Superior temporal gyrus (tissue), 1 donor: Measurements from ENCODE around the gene ASCC3.

Experiments
- DNase-seq: peaks from one replicate; pipeline ENCODE4 v3.0.0-alpha.2; 2016; ENCODE audit errors: extremely low spot score

Gene ASCC3

DNA sequence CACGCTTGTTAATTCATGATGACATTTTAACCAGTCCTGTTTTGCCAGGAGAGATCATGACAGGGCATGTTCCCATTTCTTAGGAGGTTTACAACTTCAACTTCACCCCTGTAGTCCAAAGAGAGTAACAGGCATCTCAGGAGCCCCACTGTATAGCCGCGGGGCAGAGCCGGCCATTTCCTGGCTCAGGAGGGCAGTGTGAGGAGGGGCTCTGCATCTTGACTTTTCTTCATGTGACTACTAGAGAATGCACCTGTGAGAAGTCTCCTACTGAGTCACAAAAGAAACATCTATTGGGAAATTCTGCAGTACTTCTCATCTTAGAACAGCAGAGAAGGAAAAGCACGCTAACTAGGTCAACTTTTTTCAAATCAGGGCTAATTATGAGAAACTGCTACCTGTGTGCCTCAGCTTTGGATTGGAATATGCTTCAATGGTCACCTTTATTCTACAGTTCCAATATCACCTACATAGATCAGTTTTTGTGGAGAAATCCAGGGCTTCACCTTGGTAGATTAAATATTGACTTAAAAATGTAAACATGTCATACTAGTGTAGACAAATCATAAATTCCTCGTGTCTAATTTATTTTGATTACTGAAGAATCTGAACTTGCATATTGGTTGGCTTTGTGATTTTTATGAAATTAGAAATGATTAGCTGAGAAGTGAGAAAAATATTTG lies 387.8 kb downstream of the ASCC3 start:
- DNase-seq, result no peak

DNA sequence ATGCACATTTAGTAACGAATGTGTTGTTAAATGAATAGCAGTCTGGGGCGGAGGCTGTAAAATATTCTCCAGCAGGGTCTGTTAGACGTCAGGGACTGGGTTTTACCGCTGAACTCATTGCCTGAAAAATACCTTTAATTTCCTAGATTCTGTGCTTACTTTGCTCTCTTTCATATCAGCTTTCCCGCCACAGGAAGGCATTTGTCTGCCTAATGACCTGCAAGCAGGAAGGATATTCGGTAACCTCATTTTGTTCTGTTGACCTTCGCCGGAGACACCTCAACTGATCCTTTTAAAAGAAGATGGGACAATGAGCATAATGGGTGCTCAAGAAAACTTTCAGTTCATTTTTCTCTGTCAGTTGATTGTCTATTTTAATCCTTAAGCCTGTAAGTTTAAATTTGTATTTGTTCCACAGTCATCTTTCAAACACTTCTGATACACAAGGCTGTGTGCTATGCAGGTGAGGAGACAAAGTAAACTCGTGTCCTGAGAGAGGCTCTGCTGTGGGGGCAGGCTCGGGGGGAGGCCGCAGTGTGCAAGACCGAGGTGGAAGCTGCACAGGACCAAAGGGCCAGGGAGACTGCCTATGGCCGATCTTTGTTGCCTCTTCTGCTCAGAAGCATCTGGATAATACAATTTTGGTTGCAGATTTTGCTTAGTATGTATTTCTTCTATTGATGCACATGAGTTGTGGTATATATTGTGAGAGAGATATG lies 389.0 kb downstream of the ASCC3 start:
- no peak for DNase-seq

DNA sequence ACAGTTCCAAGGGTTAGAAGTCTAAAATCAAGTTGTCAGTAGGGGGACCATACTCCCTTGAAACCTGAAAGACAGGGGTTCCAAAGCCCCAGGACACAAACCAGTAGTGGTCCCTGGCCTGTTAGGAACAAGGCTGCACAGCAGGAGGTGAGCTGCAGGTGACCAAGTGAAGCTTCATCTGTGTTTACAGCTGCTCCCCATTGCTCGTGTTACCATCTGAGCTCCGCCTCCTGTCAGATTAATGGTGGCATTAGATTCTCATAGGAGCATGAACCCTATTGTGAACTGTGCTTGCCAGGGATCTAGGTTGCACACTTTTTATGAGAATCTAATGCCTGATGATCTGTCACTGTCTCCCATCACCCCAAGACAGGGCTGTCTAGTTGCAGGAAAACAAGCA lies 391.1 kb downstream of the ASCC3 start:
- no peak for DNase-seq

DNA sequence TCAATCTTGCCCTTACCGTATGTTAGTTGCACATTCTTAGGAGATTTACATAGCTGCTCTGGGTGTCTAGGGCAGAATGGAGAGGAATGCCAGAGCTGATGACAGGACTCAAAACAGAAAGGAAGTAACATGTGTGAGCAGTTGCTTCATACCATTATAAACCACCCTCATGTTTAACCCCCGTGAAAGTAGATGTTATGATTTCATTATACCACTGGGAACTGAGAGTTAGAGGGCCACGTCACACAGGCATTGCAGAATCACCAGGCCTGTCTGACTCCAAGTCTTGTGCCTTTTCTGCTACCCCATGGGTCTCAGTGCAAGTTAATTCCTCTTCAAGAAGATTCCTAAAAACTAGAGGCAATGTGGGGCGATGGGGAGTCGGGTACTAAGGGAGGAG lies 392.9 kb downstream of the ASCC3 start:
- no peak for DNase-seq

- no peak for DNase-seq
Measured at GRCh38 chr6:100487638-100488037, 393.5 kb downstream of the ASCC3 start.

DNA sequence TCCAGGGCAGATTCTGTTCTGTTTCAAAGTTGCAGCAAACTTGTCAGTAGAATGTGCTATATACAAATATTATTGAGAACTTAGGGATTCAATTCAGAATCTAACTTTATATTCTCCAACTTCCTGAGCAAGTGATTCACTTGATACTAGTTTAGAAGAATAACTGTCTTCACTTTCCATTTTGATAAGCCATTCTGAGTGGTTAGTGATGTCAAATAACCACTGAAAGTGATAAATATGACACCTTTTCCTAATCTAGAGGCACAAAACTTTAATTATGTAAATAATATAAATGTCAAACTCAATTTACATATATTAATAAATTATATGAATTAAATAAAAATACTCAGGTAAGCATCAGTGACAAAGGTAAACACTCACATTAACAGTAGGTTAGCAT lies 395.9 kb downstream of the ASCC3 start:
- DNase-seq, result no peak

- DNase-seq, result no peak
Measured at GRCh38 chr6:100484474-100484873, 396.7 kb downstream of the ASCC3 start.

GRCh38 chr6:100482698-100483097 lies 398.4 kb downstream of the ASCC3 start:
- no peak for DNase-seq

GRCh38 chr6:100479179-100480035 lies 401.7 kb downstream of the ASCC3 start:
- peak; percentile 66 for DNase-seq

GRCh38 chr6:100475554-100476320 lies 405.4 kb downstream of the ASCC3 start:
- DNase-seq, result no peak

- no peak for DNase-seq
Measured at GRCh38 chr6:100473182-100473581, 407.9 kb downstream of the ASCC3 start.

GRCh38 chr6:100472674-100473073 lies 408.5 kb downstream of the ASCC3 start:
- DNase-seq, result no peak

DNA sequence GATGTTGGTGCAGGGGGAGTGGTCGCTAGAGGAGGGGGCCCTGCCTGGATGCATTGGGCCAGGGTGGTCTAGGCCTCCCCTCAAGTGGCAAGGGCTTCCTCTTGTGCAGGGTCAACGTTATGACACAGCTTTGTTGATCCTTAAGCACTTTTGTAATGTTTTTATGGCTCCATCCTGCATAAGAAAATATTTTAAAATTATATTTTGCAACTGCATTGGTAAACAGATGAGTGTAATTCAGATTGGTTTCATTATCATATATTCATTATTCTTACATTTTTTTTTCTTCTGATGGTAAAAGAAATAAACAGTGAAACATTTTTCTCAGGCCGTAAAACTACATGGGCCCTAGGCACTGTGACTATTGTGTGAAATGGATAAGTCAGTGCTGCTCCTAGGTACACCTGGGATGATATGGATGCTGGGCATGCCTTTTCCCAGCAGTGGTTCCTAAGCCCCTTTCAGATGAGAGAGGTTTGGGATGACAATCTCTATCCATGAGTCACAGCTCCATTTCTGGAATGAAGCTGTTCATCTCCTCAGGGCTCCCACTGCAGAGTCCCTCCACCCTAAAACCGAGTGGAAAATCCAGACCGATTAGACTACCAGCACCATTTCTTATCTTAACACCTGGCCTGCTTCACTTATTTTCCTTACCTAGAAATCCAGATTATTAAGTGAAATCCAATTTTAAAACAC lies 410.6 kb downstream of the ASCC3 start:
- DNase-seq, result no peak

- DNase-seq, result no peak
Measured at GRCh38 chr6:100469101-100469859, 411.8 kb downstream of the ASCC3 start.

- DNase-seq, result no peak
Measured at GRCh38 chr6:100468016-100468622, 413.0 kb downstream of the ASCC3 start.

- DNase-seq, result no peak
Measured at GRCh38 chr6:100467129-100468015, 413.8 kb downstream of the ASCC3 start.

GRCh38 chr6:100466410-100467128 lies 414.6 kb downstream of the ASCC3 start:
- DNase-seq, result no peak

GRCh38 chr6:100465701-100466409 lies 415.3 kb downstream of the ASCC3 start:
- no peak for DNase-seq
